ENCODE data around the gene RBM47.

RBM47 gene

DNA sequence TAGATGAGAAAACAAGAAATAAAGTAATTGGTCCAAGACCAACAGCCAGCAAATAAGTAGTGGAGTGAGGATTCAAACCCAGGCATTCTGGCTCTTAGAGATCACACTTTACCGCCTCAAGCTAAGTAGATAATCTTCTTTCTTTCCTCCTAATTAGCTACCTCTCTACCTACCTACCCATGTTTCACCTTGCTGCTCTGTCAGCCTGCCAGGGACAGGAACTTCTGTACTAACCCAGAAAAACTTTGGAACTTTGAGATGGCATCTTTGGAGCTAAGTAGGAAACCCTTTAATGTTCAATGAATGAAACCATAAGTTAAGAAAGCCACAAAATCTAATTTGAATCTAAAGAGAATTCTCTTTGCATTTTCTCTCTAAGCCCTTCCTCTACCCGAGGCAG, 149.4 kb downstream of the RBM47 start:
- no peak overlapping the region for H3K4me3 ChIP-seq (ENCODE audit: low read length)
- DNase-seq (ENCODE audit: low read depth), result no peak
- TF ChIP-seq CTCF (conservative IDR thresholded peaks at IDR 0.05; ENCODE audit: low read length), result no peak

DNA sequence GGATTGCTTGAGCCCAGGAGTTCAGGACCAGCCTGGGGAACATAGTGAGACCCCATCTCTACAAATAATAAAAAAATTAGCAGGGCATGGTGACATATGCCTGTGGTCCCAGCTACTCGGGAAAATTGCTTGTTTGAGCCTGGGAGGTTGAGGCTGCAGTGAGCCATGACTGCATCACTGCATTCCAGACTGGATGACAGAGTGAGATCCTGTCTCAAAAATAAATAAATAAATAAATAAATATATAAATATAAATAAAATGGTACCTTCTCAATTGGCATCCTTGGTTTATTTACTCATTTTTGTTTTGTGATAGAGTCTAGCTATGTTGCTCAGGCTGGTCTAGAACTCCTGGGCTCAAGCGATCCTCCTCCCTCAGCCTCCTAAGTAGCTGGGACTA, 150.3 kb downstream of the RBM47 start:
- no peak overlapping the region for H3K4me3 ChIP-seq (ENCODE audit: low read length)
- DNase-seq (ENCODE audit: low read depth), result no peak
- TF ChIP-seq CTCF (conservative IDR thresholded peaks at IDR 0.05; ENCODE audit: low read length), result no peak

- TF ChIP-seq CTCF (conservative IDR thresholded peaks at IDR 0.05; ENCODE audit: low read length), result no peak
- DNase-seq (ENCODE audit: low read depth), result no peak
- H3K4me3 ChIP-seq (ENCODE audit: low read length), result no peak overlapping the region
These were observed 154.1 kb downstream of the RBM47 start for GRCh38 chr4:40475609-40476008.

- TF ChIP-seq CTCF (conservative IDR thresholded peaks at IDR 0.05; ENCODE audit: low read length), result no peak
- H3K4me3 ChIP-seq (ENCODE audit: low read length), result no peak overlapping the region
- no peak for DNase-seq (ENCODE audit: low read depth)
These were observed 155.9 kb downstream of the RBM47 start for GRCh38 chr4:40473578-40474388.

DNA sequence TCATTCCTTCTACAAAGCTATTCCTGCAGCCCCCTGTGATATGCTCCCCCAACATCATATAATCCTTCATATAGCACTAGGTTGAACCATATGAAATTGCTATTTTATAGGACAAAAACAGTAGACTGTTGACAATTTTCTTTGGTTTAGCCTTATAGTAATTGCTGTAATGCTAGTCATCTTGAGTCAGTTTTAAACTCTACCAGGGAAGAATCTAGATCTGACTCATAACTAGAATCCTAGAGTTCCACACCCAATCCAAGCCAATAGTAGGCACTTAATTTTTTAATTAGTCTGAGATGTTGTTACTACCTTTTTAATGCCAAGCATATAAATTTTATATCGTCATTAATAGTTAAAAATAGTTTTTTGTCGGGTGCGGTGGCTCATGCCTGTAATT, 157.7 kb downstream of the RBM47 start:
- peak; percentile 25 for DNase-seq (ENCODE audit: low read depth)
- no peak for TF ChIP-seq CTCF (conservative IDR thresholded peaks at IDR 0.05; ENCODE audit: low read length)
- H3K4me3 ChIP-seq (ENCODE audit: low read length), result no peak overlapping the region

- no peak for TF ChIP-seq CTCF (conservative IDR thresholded peaks at IDR 0.05; ENCODE audit: low read length)
- DNase-seq (ENCODE audit: low read depth), result no peak
- H3K4me3 ChIP-seq (ENCODE audit: low read length), result no peak overlapping the region
These were observed 162.9 kb downstream of the RBM47 start for GRCh38 chr4:40466789-40467188.

DNA sequence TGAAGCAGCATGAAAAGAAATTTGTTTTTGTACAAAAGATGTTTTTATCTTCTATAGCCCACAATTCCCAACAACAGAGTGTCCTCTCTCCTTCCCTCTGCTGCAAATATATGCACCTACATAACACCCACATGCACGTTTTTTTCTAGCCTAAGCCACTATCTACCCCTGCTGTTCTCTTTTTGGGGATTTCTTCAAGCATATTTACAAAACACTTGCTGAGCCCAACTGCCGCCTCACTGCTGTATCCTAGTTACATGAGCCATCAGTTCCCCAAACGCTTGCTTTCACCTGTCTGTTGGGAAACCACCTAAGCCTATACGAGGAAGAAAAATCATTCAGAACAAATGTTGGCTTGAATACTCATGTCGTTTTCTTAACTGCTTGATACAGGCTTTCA, 167.3 kb downstream of the RBM47 start:
- no peak for DNase-seq (ENCODE audit: low read depth)
- no peak overlapping the region for H3K4me3 ChIP-seq (ENCODE audit: low read length)
- no peak for TF ChIP-seq CTCF (conservative IDR thresholded peaks at IDR 0.05; ENCODE audit: low read length)
